ENCODE results near the gene RASSF7. TPM values are rescaled to one million over a fixed set of nuclear protein-coding genes. Genes with fewer than 3 reads are reported as not detected.

Gene RASSF7
- total RNA-seq, 2 donors from 2014 or later = 3.2 to 4.4 TPM

DNA sequence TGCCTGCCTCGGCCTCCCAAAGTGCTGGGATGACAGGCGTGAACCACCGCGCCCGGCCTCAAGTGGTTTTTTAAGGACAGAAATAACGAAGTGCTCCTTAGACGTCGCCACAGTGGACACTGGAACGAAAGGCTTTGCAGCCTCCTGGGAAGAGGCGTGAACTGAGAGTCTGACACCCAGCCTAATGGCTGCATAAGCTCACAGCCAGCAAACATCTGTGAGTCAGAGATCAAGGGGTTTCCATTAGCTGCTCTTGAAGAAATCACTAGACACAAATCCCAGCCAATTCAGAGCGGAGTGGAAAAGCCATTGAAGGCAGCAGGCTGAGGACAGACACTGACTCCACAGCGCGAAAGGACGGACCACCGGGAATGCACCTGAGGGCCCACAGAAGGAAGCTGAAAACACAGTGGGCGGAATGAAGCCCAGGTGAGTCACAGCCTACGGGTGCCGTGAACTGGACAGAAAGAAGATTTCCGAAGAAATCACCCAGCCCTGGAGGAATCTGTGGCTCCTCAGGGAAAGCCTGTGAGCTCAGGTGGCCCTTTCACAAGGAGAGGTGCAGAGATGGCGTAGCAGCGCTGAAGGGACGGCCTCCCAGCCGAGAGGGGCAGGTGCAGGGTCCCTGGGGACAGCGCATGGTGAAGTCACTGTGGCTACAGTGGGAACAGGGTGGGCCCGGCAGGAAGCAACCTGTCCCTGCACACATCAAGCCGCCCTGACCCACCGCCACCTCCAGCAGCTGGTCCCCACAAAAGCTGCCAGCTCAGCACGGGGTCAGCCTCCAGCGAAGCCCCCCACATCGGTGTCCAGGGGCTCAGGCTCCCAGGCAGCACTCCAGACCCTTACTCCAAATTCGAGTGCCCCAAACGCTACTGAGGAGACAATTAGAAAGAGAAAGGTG is 11.8 kb upstream of the RASSF7 start:
- intact Hi-C loops (cut with DNase I) = no loop called here
- DNase-seq = no peak
- no peak for ATAC-seq

DNA sequence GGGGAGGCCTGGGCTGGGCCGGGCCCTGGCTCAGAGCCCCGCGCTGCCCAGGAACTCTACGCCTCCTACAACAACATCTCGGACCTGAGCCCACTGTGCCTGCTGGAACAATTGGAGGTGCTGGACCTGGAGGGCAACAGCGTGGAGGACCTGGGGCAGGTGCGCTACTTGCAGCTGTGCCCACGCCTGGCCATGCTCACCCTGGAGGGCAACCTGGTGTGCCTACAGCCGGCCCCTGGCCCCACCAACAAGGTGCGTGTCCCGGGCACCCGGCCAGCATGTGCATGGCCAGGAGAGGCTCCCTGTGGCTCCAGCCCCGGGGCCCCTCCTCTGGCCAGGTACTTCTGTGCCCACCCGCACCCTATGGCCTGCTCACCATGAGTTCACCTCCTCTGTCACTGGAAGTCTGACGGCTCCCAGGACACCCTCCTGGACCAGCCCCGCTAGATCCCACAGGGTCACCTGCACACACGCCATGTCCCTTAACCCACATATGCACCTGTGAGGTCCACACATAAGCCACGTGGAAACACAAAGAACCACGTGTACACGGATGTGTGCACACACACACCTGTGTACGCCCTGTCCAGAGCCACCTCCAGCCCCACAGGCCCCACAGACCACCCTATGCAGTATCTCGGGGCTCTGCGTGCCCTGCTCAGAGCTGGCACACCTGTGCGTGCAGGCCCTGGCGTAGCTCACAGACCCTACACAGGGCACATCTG is 10.6 kb upstream of the RASSF7 start:
- intact Hi-C loops (cut with DNase I) = loop anchor here in 1 of 2 donors (10.0 kb wide), 1 partner anchor 65 kb away; the partner anchor contains the start of gene IRF7
- ATAC-seq (no peak), DNase-seq (no peak)

DNA sequence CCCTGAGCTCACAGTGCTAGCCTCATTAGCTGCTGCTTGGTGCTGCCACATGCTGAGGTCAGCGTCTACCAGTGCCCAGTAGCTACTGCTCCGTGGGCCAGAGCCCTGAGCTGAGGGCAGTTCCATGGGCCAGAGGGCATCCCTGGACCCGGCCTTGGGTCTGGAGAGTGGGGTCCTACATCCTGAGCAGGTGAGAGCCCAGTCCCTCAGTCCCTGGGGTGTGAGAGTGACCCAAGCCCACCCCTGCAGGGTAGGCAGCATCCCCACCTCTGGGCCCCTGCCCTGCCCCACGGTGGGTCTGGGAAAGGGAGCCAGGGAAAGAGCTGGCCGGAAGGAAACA is 10.1 kb upstream of the RASSF7 start:
- intact Hi-C loops (cut with DNase I) = loop anchor here in 1 of 2 donors (10.0 kb wide), 1 partner anchor 64 kb away; the partner anchor contains the start of gene IRF7
- ATAC-seq = no peak

DNA sequence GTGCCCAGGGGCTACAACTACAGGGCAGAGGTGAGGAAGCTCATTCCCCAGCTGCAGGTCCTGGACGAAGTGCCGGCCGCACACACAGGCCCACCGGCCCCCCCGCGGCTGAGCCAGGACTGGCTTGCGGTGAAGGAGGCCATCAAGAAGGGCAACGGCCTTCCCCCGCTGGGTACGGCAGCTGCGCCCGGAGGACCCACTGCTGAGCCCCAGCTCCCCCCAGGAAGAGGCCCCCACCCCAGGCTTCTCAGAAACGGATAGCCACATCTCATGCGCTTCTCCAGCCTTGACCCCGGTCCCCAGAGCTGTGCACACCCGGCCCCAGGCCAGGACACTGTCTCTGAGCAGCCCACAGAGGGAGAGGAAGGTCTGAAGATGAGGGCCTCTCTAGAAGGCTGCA is 9.6 kb upstream of the RASSF7 start:
- DNase-seq (no peak), ATAC-seq (no peak)
- intact Hi-C loops (cut with DNase I) = loop anchor here in 1 of 2 donors (10.0 kb wide), 1 partner anchor 64 kb away; the partner anchor contains the start of gene IRF7

More for the DNA sequence above, 10.1 kb upstream of the RASSF7 start:
- DNase-seq = no peak

DNA sequence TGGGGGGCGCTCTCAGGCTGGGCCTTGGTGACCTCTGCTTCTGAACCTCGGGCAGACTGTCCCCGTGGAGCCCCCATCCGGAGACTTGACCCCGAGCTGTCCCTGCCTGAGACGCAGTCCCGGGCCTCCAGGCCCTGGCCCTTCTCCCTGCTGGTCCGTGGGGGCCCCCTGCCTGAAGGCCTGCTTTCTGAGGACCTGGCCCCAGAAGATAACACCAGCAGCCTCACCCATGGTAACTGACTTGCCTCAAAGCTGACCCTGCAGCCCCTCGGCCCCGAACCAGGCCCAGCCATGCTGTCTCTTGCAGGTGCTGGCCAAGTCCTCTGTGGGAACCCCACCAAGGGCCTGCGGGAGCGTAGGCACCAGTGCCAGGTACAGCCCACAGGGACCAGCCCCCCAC is 9.2 kb upstream of the RASSF7 start:
- intact Hi-C loops (cut with DNase I) = loop anchor here in 1 of 2 donors (10.0 kb wide), 1 partner anchor 63 kb away; the partner anchor contains the start of gene IRF7
- ATAC-seq = no peak
- DNase-seq = no peak

DNA sequence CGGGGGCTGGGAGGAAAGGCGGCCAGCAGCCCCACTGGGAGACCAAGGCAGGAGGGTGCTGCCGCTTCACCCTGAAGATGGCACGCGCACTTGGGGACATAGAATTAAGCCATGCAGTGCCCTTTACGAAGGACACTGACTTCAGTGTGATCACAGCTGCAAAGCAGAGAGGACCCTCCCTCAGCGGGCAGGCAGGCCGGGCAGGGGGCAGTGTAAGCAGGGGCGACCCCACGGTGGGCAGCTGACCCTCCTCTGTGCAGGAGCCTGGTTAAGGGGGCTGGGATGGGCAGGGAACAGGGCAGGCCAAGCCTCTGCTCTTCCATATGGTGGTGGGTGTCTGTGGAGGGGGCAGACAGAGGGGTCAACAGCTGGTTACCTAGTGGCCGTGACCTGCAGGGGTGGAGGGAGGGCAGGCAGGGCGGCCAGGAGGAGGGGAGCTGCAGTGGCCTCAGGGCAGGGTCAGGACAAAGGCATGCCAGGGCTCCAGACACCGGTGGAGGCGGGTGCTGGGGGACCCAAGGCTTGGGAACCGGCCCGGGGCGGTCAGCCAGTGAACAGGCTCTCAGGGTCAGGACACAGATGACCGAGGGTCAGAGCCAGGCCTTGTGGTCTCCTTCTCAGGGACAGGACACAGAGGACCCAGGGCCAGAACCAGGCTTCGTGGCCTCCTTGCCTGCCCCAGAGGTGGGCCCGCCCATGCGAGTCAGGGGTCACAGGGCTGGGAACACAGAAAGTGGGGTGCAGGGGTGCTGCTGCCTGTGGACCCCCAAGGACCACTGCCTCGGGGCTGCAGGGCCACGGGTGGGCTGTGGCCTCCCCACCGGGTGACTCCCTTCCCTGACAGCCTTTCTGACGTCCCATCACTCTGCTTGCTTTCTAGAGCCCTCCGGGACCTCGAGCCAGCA is 7.4 kb upstream of the RASSF7 start:
- intact Hi-C loops (cut with DNase I) = loop anchor here in 1 of 2 donors (10.0 kb wide), 1 partner anchor 61 kb away; the partner anchor contains the start of gene IRF7
- ATAC-seq (no peak), DNase-seq (no peak)

DNA sequence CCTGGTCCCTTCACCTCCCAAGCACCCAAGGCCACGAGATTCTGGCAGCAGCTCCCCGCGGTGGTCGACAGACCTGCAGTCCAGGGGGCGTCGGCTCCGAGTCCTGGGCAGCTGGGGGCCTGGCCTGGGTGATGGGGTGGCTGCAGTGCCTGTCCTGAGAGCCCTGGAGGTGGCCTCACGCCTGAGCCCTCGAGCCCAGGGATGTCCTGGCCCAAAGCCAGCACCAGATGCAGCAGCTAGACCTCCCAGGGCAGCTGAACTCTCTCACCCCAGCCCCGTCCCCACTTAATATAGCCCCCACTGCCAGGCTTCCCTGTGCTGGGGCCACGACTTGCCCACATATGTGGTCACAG is 6.8 kb upstream of the RASSF7 start:
- DNase-seq = no peak
- intact Hi-C loops (cut with DNase I) = loop anchor here in 1 of 2 donors (10.0 kb wide), 1 partner anchor 61 kb away; the partner anchor contains the start of gene IRF7
- ATAC-seq = no peak

DNA sequence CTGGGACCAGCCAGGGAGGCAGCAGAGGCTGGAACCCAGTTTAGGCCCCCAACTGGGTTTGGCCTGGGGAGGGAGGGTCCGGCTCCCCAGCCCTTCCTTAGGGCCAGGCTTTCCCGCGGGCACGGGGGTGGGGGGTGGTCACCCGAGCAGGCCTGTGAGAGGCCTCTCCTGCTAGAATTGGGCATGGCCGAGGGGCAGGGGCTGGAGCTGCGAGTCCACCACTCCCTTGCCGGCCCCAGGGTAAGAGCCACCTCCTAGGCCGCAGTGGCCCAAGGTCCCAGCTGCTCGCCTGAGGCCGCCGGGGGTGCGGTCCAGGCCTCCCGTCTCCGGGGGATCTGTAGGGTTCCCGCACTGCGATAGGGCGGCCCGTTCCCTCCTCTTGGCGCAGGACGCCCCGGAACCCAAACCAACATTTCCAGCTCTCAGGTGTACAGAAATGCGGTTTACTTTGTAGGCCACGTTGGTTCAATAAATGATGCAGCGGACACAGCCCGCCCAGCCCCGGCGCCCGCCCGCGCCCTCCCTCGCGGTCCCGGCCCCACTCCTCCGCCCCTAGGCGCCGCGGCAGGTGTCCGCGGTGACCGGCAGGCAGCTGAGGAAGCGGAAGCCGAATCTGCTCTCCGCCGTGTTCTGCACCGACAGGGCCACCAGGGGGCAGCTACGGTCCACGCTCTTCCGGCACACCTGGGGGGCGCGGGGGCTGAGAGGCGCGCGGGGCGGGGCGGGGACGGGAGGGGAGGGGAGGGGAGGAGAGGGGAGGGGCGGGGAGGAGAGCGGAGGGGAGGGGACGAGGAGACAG is 6.1 kb upstream of the RASSF7 start:
- intact Hi-C loops (cut with DNase I) = loop anchor here (5.0 to 10.0 kb wide), 2 partner anchors 60 to 168 kb away; partner anchors contain the start of gene IRF7 (in 1 of the 2)
- DNase-seq (peak; percentile 69), ATAC-seq (peak; percentile 74 to 75)

DNA sequence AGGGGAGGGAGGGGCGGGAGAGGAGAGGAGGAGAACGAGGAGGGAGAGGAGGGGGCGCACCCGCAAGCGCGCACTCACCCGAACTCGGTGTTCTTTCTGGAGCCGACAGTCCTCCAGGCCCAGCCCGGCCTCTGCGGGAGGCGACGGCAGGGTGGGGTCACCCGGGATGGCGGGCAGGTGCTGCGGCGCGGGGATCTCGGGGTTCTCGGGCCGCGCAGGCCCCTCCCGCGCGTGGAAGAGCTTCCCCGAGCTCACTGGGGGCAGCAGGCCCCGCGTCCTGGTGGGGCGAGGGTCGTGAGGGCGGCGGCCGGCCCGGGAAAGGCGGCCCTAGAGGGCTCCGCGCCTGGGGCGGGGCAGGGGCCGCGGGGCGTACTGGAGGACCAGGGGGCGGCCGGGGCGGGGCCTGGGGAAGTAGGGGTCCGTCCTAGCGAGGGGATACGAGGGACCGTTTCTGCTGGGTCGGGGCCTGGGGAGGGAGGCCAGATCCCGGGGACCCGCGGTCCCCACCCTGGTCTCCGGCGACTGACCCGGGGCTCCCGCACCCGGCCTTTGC is 5.5 kb upstream of the RASSF7 start:
- DNase-seq (no peak), ATAC-seq (peak; percentile 3 to 11)
- intact Hi-C loops (cut with DNase I) = loop anchor here (5.0 to 10.0 kb wide), 2 partner anchors 59 to 167 kb away; partner anchors contain the start of gene IRF7 (in 1 of the 2)

DNA sequence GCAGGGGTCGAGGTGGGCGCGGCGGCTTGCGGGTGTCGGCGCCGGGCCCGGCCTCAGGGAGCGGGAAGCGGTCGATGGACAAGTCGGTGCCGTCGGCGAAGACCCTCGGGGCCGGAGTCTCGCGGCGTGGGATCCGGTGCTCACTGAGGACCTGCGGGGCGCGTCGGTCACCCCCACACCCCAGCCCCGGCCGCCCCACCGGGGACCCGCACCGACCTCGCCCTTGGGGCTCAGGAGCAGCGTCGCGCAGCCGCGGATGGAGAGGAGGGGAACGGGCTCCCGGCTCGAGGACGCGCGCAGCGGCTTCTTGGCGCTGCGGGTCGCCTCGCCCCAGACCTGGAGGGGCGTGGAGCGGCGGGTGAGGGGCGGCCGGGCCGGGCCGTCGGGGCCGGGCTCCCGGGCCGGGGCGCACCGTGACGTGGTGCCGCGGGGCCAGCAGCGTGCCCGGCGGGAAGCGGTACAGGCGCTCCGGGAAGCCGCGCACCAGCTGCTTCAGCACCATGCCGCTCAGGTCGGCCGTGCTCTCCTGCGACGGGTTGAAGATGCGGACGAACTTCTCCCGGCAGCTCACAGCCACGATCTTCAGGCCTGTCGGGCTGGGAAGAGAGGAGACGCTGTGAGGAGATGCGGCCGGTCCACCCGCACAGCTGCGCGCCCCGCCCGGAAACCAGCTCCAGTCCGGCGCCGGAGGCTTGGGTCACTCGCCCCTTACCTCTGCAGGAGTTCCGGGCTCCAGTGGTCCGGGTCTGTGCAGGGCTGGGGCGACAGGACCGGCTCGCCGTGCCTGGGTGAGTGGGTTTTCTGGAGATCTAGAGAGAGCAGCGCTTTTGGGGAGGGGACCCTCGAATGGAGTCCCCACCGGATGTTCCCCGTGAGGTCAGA is 4.7 kb upstream of the RASSF7 start:
- ATAC-seq = no peak
- no peak for DNase-seq
- intact Hi-C loops (cut with DNase I) = loop anchor here (5.0 to 10.0 kb wide), 2 partner anchors 59 to 166 kb away; partner anchors contain the start of gene IRF7 (in 1 of the 2)

DNA sequence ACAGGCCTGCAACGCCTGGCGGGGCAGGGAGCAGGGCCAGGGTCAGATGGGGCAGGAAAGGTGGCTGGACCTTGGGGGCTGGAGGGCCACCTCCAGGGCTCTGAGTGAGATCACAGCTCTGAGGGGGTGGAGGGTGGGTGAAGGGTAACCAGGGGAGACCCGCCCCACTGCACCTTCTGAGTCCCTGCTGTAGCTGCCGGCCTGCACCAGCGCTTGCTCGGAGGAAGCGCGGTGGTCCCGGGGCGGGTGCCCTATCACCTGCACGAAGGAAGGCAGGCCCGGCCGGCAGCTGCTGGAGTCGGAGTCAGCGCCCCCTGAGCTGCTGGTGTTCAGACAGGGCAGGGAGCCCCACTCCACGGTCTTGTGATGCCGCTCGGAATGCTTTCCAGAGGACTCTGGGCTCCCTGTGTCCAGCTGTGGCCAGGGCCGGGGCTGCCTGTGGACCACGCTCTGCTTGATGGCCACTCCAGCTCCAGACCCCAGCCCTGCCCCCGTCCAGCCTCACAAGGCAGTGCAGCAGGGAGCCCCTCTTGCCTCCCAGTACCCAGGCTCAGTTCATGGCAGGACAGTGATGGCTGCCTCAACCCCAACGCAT is 4.0 kb upstream of the RASSF7 start:
- intact Hi-C loops (cut with DNase I) = loop anchor here (5.0 to 10.0 kb wide), 2 partner anchors 58 to 166 kb away; partner anchors contain the start of gene IRF7 (in 1 of the 2)
- no peak for ATAC-seq
- no peak for DNase-seq

DNA sequence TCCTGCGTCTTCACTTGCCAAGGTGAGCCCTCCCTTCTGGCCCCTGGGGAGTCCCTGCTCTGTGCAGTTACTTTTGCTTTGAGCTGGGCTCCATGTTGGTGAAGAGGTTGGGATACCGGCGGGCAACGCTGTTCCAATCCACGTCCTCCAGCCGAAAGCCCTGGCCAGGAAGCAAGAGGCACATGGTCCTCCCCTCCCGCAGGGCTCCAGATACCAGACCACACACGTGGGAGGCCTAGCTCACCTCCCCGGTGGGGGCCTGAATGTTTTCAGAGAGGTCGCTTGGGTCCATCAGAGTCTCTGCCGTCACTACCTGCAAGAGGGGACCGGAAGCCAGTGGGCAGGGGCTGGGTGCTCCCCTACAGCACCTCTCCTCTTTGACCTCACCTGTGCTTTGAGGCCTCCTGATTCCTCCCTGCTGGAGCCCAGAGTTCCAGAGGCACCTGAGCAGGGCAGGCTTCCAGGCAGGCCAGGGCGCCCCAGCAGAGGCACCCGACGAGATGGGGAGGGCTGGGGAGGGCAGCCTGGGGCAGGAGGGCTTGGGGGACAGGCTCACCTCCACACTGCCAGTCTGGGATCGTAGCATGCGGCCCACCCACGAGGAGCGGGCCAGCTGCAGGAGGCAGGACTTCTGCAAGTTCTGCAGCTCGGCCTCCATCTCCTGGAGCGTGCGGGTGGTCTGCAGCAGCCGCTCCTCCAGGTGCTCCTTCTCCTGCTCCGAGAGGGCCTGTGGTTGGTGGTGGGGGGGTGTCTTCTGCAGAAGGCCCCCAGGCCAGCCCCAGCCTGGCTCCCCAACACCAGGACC is 3.2 kb upstream of the RASSF7 start:
- ATAC-seq (no peak), DNase-seq (no peak)
- intact Hi-C loops (cut with DNase I) = loop anchor here (5.0 to 10.0 kb wide), 2 partner anchors 57 to 165 kb away; partner anchors contain the start of gene IRF7 (in 1 of the 2)

DNA sequence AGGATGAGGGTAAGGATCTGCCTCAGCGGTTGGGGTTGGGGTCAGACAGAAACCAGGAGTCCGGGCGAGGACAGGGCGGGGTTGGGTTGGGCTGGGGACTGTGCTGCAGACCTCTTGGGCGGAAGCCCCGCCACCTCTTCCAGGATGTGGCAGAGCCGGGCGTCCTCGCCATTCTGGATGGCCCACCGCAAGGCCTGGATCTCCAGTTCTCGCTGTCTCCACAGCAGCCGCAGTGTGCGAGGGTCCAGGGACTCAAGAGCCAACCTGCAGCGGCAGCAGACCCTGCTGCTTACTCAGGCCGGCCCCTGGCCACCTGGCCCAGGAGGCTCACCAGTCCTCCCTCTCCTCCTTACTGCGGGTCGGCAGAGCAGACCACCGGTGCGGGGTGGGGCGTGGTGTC is 2.3 kb upstream of the RASSF7 start:
- ATAC-seq (no peak), DNase-seq (no peak)
- intact Hi-C loops (cut with DNase I) = loop anchor here (5.0 to 10.0 kb wide), 2 partner anchors 56 to 164 kb away; partner anchors contain the start of gene IRF7 (in 1 of the 2)

DNA sequence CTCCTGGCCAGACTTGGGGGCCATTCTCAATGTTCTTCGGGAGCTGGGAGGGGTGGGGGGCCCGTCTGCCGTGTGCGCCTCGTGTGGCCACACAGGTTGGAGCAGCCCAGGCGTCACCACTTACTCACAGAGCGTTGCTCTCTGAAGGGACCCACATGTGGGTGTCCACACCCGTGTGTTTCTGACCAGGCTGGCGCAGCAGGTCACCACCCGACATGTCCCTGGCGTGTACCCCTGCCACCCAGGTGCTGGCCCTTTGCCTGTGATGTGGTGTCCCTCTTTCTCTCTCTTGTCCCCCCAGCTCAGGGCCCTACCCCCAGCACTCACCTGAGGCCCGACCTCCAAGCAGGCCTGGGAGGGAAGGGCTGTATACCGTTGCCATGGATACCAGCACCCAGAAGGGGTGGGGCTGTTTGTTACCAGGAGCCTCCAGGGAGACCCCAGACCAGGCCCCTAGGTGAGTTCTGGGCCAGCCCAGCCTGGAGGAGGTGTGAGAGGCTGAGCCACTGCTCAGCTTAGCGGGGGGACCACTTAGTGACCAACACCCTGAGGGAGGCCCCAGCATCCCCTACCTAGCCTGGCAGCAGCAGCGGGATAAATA is 1.6 kb upstream of the RASSF7 start:
- no peak for DNase-seq
- intact Hi-C loops (cut with DNase I) = loop anchor here (5.0 to 10.0 kb wide), 2 partner anchors 56 to 163 kb away; partner anchors contain the start of gene IRF7 (in 1 of the 2)
- ATAC-seq = no peak
